Measurements from ENCODE around the gene OR2T5. TPM values are rescaled to one million over a fixed set of nuclear protein-coding genes. Genes with fewer than 3 reads are reported as not detected.
"Not testable (repeated sequence)": the region's sequence is repeated elsewhere in the genome, so short reads cannot be mapped to it uniquely, and the experiment has no call there.

OR2T5 gene
- total RNA-seq, 1 experiment from 2014 or later: not detected

DNA sequence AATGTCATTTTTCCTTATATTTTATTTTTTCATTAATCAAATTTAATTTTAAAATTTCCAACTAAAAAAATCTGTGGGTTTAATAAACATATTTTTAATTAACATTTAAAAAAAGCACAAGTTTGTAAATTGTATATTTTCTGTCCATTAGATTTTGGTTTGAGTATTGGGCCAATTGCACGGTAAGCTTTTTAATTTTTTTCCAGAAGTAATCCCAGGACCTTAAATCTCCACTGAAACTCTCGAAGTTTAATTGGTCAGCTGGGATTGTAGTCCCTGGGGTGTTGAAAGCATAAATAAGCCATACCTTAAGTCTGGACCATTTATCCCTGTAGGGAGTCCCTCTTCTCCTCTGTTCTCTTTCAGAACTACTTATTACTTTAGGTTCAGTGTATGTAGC lies 19.4 kb downstream of the OR2T5 start, which contains the start of gene OR2G6:
Gene OR2G6, plus strand, starts transcription at position 301 of the 400 bp plus-strand sequence. CDS start 13,574 bp downstream, outside the sequence.
- not testable (repeated sequence) for DNase-seq (ENCODE audit: low spot score)

GRCh38 chr1:248510217-248510616 lies 21.8 kb downstream of the OR2T5 start:
- not testable (repeated sequence) for DNase-seq (ENCODE audit: low spot score)

- DNase-seq (ENCODE audit: low spot score): no peak
Observed at GRCh38 chr1:248521856-248522255, 33.5 kb downstream of the OR2T5 start.

- DNase-seq (ENCODE audit: low spot score): not testable (repeated sequence)
Observed at GRCh38 chr1:248537449-248537848, 49.1 kb downstream of the OR2T5 start.

Other genes with a start within 250 kb of the OR2T5 start
- gene OR2T33, start 210.6 kb upstream of the OR2T5 start, total RNA-seq (2014; rRNA removed; shearing (Covaris generic)): not detected in 2 replicates
- not detected in 2 replicates for gene OR2T12, start 185.2 kb upstream of the OR2T5 start, total RNA-seq (2014; rRNA removed; shearing (Covaris generic))
- gene OR2M7, start 164.0 kb upstream of the OR2T5 start, total RNA-seq (2014; rRNA removed; shearing (Covaris generic)): not detected in 2 replicates
- not detected in 2 replicates for gene OR14C36, start 139.8 kb upstream of the OR2T5 start, total RNA-seq (2014; rRNA removed; shearing (Covaris generic))
- gene OR2T4, start 126.9 kb upstream of the OR2T5 start, total RNA-seq (2014; rRNA removed; shearing (Covaris generic)): not detected in 2 replicates
- gene OR2T6, start 112.8 kb upstream of the OR2T5 start, total RNA-seq (2014; rRNA removed; shearing (Covaris generic)): not detected in 2 replicates
- not detected in 2 replicates for gene OR2T1, start 85.5 kb upstream of the OR2T5 start, total RNA-seq (2014; rRNA removed; shearing (Covaris generic))
- gene OR2T2, start 43.0 kb upstream of the OR2T5 start, total RNA-seq (2014; rRNA removed; shearing (Covaris generic)): not detected in 2 replicates
- not detected in 2 replicates for gene OR2T3, start 15.2 kb upstream of the OR2T5 start, total RNA-seq (2014; rRNA removed; shearing (Covaris generic))
- gene OR2G6, start 19.5 kb downstream of the OR2T5 start, total RNA-seq (2014; rRNA removed; shearing (Covaris generic)): not detected in 2 replicates
- gene OR2T29, start 74.2 kb downstream of the OR2T5 start, total RNA-seq (2014; rRNA removed; shearing (Covaris generic)): not detected in 2 replicates
- gene OR2T34, start 86.2 kb downstream of the OR2T5 start, total RNA-seq (2014; rRNA removed; shearing (Covaris generic)): not detected in 2 replicates
- not detected in 2 replicates for gene OR2T10, start 109.1 kb downstream of the OR2T5 start, total RNA-seq (2014; rRNA removed; shearing (Covaris generic))
- not detected in 2 replicates for gene OR2T11, start 146.5 kb downstream of the OR2T5 start, total RNA-seq (2014; rRNA removed; shearing (Covaris generic))
- not detected in 2 replicates for gene OR2T35, start 156.7 kb downstream of the OR2T5 start, total RNA-seq (2014; rRNA removed; shearing (Covaris generic))
- gene OR2T27, start 166.9 kb downstream of the OR2T5 start, total RNA-seq (2014; rRNA removed; shearing (Covaris generic)): not detected in 2 replicates
- gene OR14I1, start 214.2 kb downstream of the OR2T5 start, total RNA-seq (2014; rRNA removed; shearing (Covaris generic)): not detected in 2 replicates